Astrocyte (in vitro differentiated cells and primary cell): ENCODE results near the gene PLD3.

Experiments used
- CTCF ChIP-seq: IDR thresholded peaks from 2 replicates; pipeline ENCODE4 v1.5.1; 2011; ENCODE audit warnings: low read depth, mild to moderate bottlenecking, inconsistent platforms, low read length, moderate library complexity; ENCODE audit not compliant: insufficient read depth
- EZH2 ChIP-seq: IDR thresholded peaks from 2 replicates; pipeline ENCODE4 v1.6.1; 2012; ENCODE audit warnings: mild to moderate bottlenecking, low read length, inconsistent platforms; ENCODE audit not compliant: insufficient read depth

GRCh38 chr19:40344422-40344821 lies 4.1 kb upstream of the PLD3 start:
- TF ChIP-seq CTCF, result no peak
- TF ChIP-seq EZH2, result no peak
